SU-DHL-6 (cell line): ENCODE data around the gene ZNF689.

Source experiments
- H2AFZ ChIP-seq: fragments of 200-600 bp; sonication (generic); 2 replicates; pipeline ENCODE4 v1.6.1; 2014; ENCODE audit warnings: low read depth, mild to moderate bottlenecking, moderate library complexity, mixed read lengths, antibody characterized with exemption, low read length; ENCODE audit not compliant: severe bottlenecking
- H3F3A ChIP-seq: fragments of 200-600 bp; shearing (Covaris generic); 2 replicates; pipeline ENCODE4 v1.6.0; 2016; ENCODE audit warnings: antibody characterized with exemption, mild to moderate bottlenecking; ENCODE audit not compliant: insufficient read depth
- H3K27ac ChIP-seq: fragments of 200-600 bp; sonication (generic); 2 replicates; pipeline ENCODE4 v1.5.1; 2016; ENCODE audit warnings: low read depth, mild to moderate bottlenecking, low read length, moderate library complexity, mixed read lengths
- H3K27me3 ChIP-seq: fragments of 200-600 bp; sonication (generic), shearing (Covaris generic); 2 replicates; pipeline ENCODE4 v1.6.0; 2014; ENCODE audit warnings: mild to moderate bottlenecking, low read length
- H3K36me3 ChIP-seq: fragments of 200-600 bp; sonication (generic); 2 replicates; pipeline ENCODE4 v1.6.1; 2014; ENCODE audit warnings: mild to moderate bottlenecking, low read length, mixed read lengths
- H3K4me2 ChIP-seq: fragments of 300-600, 200-600 bp; shearing (Covaris generic), sonication (generic); 2 replicates; pipeline ENCODE4 v1.6.0; 2014; ENCODE audit warnings: low read length, low read depth, mild to moderate bottlenecking; ENCODE audit not compliant: poor library complexity, severe bottlenecking
- H3K4me3 ChIP-seq: fragments of 200-600 bp; sonication (generic); 2 replicates; pipeline ENCODE4 v1.5.1; 2014; ENCODE audit warnings: antibody characterized with exemption, low read length, mild to moderate bottlenecking, mixed read lengths; ENCODE audit not compliant: insufficient read depth, poor library complexity, severe bottlenecking
- H3K79me2 ChIP-seq: fragments of 200-600 bp; sonication (generic); 2 replicates; pipeline ENCODE4 v1.6.1; 2014; ENCODE audit warnings: mild to moderate bottlenecking, low read length, moderate library complexity; ENCODE audit not compliant: insufficient read depth
- H3K9ac ChIP-seq: fragments of 200-600 bp; sonication (generic); 2 replicates; pipeline ENCODE4 v1.7.0; 2014; ENCODE audit warnings: mild to moderate bottlenecking, low read length
- H3K9me2 ChIP-seq: fragments of 200-600 bp; sonication (generic); replicated peaks from 2 replicates; pipeline ENCODE4 v1.6.1; 2014; ENCODE audit warnings: low read length; ENCODE audit not compliant: insufficient read depth
- H3K9me3 ChIP-seq: fragments of 200-600 bp; sonication (generic); 2 replicates; pipeline ENCODE4 v1.6.1; 2014; ENCODE audit warnings: low read length, mixed read lengths; ENCODE audit not compliant: insufficient read depth
- H4K20me1 ChIP-seq: fragments of 200-600 bp; sonication (generic); 2 replicates; pipeline ENCODE4 v1.6.1; 2014; ENCODE audit warnings: low read depth, mild to moderate bottlenecking, antibody characterized with exemption, low read length, moderate library complexity, mixed read lengths
- EZH2phosphoT487 ChIP-seq: fragments of 200-600 bp; sonication (generic), shearing (Covaris generic); conservative IDR thresholded peaks from 2 replicates; pipeline ENCODE4 v1.6.1; 2018; ENCODE audit warnings: mild to moderate bottlenecking, antibody characterized with exemption, low read length, moderate library complexity, mixed read lengths
- TF ChIP-seq, protein P1 (sequence below): fragments of 200-600 bp; sonication (generic); IDR thresholded peaks from one replicate; pipeline ENCODE4 v1.5.1; 2017; ENCODE audit warnings: antibody characterized with exemption, mild to moderate bottlenecking, low read length, moderate library complexity; ENCODE audit not compliant: insufficient read depth, poor library complexity, severe bottlenecking

ZNF689 gene

GRCh38 chr16:30552956-30553355, 57.2 kb downstream of the ZNF689 start:
- H3K9me3 ChIP-seq = no peaks in the 10 kb centered on the region
- H3K9me2 ChIP-seq = no peaks in the 10 kb centered on the region
- peaks cover 15% of the 10 kb centered on the region; the same call in 1 of the 2 replicates for H3K79me2 ChIP-seq
- TF ChIP-seq, protein P1, sequence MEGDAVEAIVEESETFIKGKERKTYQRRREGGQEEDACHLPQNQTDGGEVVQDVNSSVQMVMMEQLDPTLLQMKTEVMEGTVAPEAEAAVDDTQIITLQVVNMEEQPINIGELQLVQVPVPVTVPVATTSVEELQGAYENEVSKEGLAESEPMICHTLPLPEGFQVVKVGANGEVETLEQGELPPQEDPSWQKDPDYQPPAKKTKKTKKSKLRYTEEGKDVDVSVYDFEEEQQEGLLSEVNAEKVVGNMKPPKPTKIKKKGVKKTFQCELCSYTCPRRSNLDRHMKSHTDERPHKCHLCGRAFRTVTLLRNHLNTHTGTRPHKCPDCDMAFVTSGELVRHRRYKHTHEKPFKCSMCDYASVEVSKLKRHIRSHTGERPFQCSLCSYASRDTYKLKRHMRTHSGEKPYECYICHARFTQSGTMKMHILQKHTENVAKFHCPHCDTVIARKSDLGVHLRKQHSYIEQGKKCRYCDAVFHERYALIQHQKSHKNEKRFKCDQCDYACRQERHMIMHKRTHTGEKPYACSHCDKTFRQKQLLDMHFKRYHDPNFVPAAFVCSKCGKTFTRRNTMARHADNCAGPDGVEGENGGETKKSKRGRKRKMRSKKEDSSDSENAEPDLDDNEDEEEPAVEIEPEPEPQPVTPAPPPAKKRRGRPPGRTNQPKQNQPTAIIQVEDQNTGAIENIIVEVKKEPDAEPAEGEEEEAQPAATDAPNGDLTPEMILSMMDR = no peak
- TF ChIP-seq EZH2phosphoT487 = no peak
- no peaks in the 10 kb centered on the region for H3K36me3 ChIP-seq
- no peaks in the 10 kb centered on the region for H4K20me1 ChIP-seq
- H3K9ac ChIP-seq = no peak overlapping the region
- no peak overlapping the region for H2AFZ ChIP-seq
- no peaks in the 10 kb centered on the region; the same call in 1 of the 2 replicates for H3F3A ChIP-seq
- H3K27ac ChIP-seq = no peak overlapping the region
- no peaks in the 10 kb centered on the region for H3K27me3 ChIP-seq
- no peak overlapping the region for H3K4me3 ChIP-seq
- H3K4me2 ChIP-seq = no peak overlapping the region
